WTC11 (cell line): Measurements from ENCODE around the gene FAM181B. TPM values are rescaled to one million over a fixed set of nuclear protein-coding genes. Genes with fewer than 3 reads are reported as not detected.
A peak's percentile ranks its signal among the peaks of the same experiment; 100 is the strongest.

Experiments
- ATAC-seq: fragments of 200-7000 bp; cut with Tn5 transposase; 2 replicates; pipeline ENCODE4 v1.10.0; 2021; ENCODE audit warnings: mild to moderate bottlenecking, moderate library complexity
- CTCF ChIA-PET: fragments of 300-600 bp; sonication (Branson Sonifier 250); formaldehyde crosslinking; loops from one replicate; lab custom pipeline; 2021; ENCODE audit warnings: antibody characterized with exemption; lab: Charles Lee
- POLR2A ChIA-PET: fragments of 350-600 bp; sonication (Branson Sonifier 250); formaldehyde crosslinking; loops from one replicate; lab custom pipeline; 2021; ENCODE audit warnings: antibody characterized with exemption; lab: Charles Lee
- DNase-seq: peaks from one replicate; pipeline ENCODE4 v3.0.0; 2021; ENCODE audit warnings: low spot score
- H3K27ac Mint-ChIP-seq: 2 replicates; pipeline ENCODE4 v1.8.0; 2021; ENCODE audit warnings: mixed read lengths
- H3K27me3 Mint-ChIP-seq: 2 replicates; pipeline ENCODE4 v1.8.0; 2021; ENCODE audit warnings: low read depth, mild to moderate bottlenecking, moderate library complexity, mixed read lengths
- H3K36me3 Mint-ChIP-seq: 2 replicates; pipeline ENCODE4 v1.8.0; 2021; ENCODE audit warnings: mixed read lengths
- H3K4me1 Mint-ChIP-seq: 2 replicates; pipeline ENCODE4 v1.8.0; 2022; ENCODE audit warnings: mixed read lengths
- H3K4me3 Mint-ChIP-seq: 2 replicates; pipeline ENCODE4 v1.8.0; 2021; ENCODE audit warnings: mild to moderate bottlenecking, moderate library complexity, mixed read lengths
- H3K9me3 Mint-ChIP-seq: 2 replicates; pipeline ENCODE4 v1.8.0; 2021; ENCODE audit warnings: mixed read lengths
- CTCF ChIP-seq: fragments of 200-600 bp; IDR thresholded peaks from 2 replicates; pipeline ENCODE4 v1.8.0; 2022; ENCODE audit warnings: antibody characterized with exemption
- FOXP1 ChIP-seq: sonication (generic); formaldehyde crosslinking; IDR thresholded peaks from 2 replicates; pipeline ENCODE4 v1.8.0; 2022; ENCODE audit warnings: missing genetic modification reagents, mild to moderate bottlenecking, moderate library complexity, borderline replicate concordance
- GTF2I ChIP-seq: fragments of 250-450 bp; sonication (Bioruptor Pico); conservative IDR thresholded peaks from 2 replicates; pipeline ENCODE4 v1.4.0; 2021; ENCODE audit warnings: mild to moderate bottlenecking
- MXD4 ChIP-seq: fragments of 250-450 bp; sonication (Bioruptor Pico); IDR thresholded peaks from 2 replicates; pipeline ENCODE4 v1.8.0; 2021; ENCODE audit warnings: mild to moderate bottlenecking, moderate library complexity, borderline replicate concordance
- NFATC4 ChIP-seq: fragments of 250-450 bp; sonication (Bioruptor Pico); IDR thresholded peaks from 2 replicates; pipeline ENCODE4 v1.9.0; 2021; ENCODE audit warnings: mild to moderate bottlenecking
- NFE2L1 ChIP-seq: sonication (generic); formaldehyde crosslinking; IDR thresholded peaks from 2 replicates; pipeline ENCODE4 v1.8.1; 2023; ENCODE audit warnings: missing genetic modification reagents
- NR1H2 ChIP-seq: sonication (generic); formaldehyde crosslinking; IDR thresholded peaks from 2 replicates; pipeline ENCODE4 v1.9.0; 2021; ENCODE audit warnings: mild to moderate bottlenecking, moderate library complexity, missing genetic modification reagents
- SP1 ChIP-seq: sonication (generic); formaldehyde crosslinking; conservative IDR thresholded peaks from 2 replicates; pipeline ENCODE4 v1.8.1; 2022; ENCODE audit warnings: missing genetic modification reagents
- ZNF232 ChIP-seq: sonication (generic); formaldehyde crosslinking; IDR thresholded peaks from 2 replicates; pipeline ENCODE4 v1.8.0; 2022; ENCODE audit warnings: mild to moderate bottlenecking, missing genetic modification reagents
- total RNA-seq: library from RNA; stranded (reverse); gene quantifications from 3 replicates; pipeline ENCODE4 v1.2.3, GENCODE V29; 2021
- TF ChIP-seq, protein P1 (sequence below): sonication (generic); formaldehyde crosslinking; IDR thresholded peaks from 2 replicates; pipeline ENCODE4 v1.8.0; 2022; ENCODE audit warnings: missing genetic modification reagents
- TF ChIP-seq, protein P2 (sequence below): sonication (generic); formaldehyde crosslinking; IDR thresholded peaks from 2 replicates; pipeline ENCODE4 v1.8.1; 2023; ENCODE audit warnings: mild to moderate bottlenecking, missing genetic modification reagents, moderate library complexity
- TF ChIP-seq, protein P3 (sequence below): sonication (generic); formaldehyde crosslinking; IDR thresholded peaks from 2 replicates; pipeline ENCODE4 v1.8.0; 2022; ENCODE audit warnings: mild to moderate bottlenecking, missing genetic modification reagents
- TF ChIP-seq, protein P4 (sequence below): sonication (generic); formaldehyde crosslinking; IDR thresholded peaks from 2 replicates; pipeline ENCODE4 v1.8.1; 2023; ENCODE audit warnings: mild to moderate bottlenecking, moderate library complexity, missing genetic modification reagents
- TF ChIP-seq, protein P5 (sequence below): sonication (generic); formaldehyde crosslinking; IDR thresholded peaks from 2 replicates; pipeline ENCODE4 v1.8.0; 2022; ENCODE audit warnings: mild to moderate bottlenecking, missing genetic modification reagents
- TF ChIP-seq, protein P6 (sequence below): sonication (generic); formaldehyde crosslinking; IDR thresholded peaks from 2 replicates; pipeline ENCODE4 v1.8.1; 2023; ENCODE audit warnings: mild to moderate bottlenecking, missing genetic modification reagents, moderate library complexity

FAM181B gene
- total RNA-seq, 1 experiment from 2014 or later, result 1.1 TPM

- TF ChIP-seq FOXP1 (CRISPR knock-in tag), result no peak
- TF ChIP-seq, all 79 proteins: peak for 0
These were observed 14.8 kb downstream of the FAM181B start (continued) for GRCh38 chr11:82718821-82719220.

GRCh38 chr11:82718307-82718706 lies 15.4 kb downstream of the FAM181B start:
- ChIA-PET CTCF (interaction anchor here (0.5 to 4.8 kb wide), 15 partner anchors 14 to 404 kb away, joined by 3 to 22 read pairs (median 4); partner anchors contain the start of genes FAM181B and PRCP), POLR2A (interaction anchor here (1.0 kb wide), 1 partner anchor 15 kb away, joined by 3 read pairs; no protein-coding TSS in a partner anchor)
- H3K27ac Mint-ChIP-seq, result no peak overlapping the region
- no peaks in the 10 kb centered on the region for H3K36me3 Mint-ChIP-seq
- no peaks in the 10 kb centered on the region for H3K27me3 Mint-ChIP-seq
- TF ChIP-seq SP1 (CRISPR knock-in tag), result no peak
- peak; percentile 55 for TF ChIP-seq CTCF
- TF ChIP-seq ZNF232 (CRISPR knock-in tag), result no peak
- H3K4me1 Mint-ChIP-seq, result peaks cover 3% of the 10 kb centered on the region; the same call in 1 of the 2 replicates
- DNase-seq, result peak; percentile 34
- H3K4me3 Mint-ChIP-seq, result no peak overlapping the region
- no peaks in the 10 kb centered on the region for H3K9me3 Mint-ChIP-seq
- peak; percentile 77 for ATAC-seq

GRCh38 chr11:82714346-82715174 lies 19.1 kb downstream of the FAM181B start:
- Mint-ChIP-seq H3K4me1 (peaks cover 3% of the 10 kb centered on the region; the same call in 1 of the 2 replicates), H3K27ac (no peak overlapping the region), H3K36me3 (no peaks in the 10 kb centered on the region), H3K27me3 (no peaks in the 10 kb centered on the region; the same call in 1 of the 2 replicates), H3K4me3 (no peak overlapping the region), H3K9me3 (no peaks in the 10 kb centered on the region)
- ChIA-PET POLR2A (no interaction called here), CTCF (interaction anchor here (0.8 to 1.8 kb wide), 5 partner anchors 13 to 153 kb away, joined by 3 to 9 read pairs (median 3); no protein-coding TSS in a partner anchor)
- no peak for DNase-seq
- no peak for TF ChIP-seq NFE2L1 (CRISPR knock-in tag)
- TF ChIP-seq, protein P1, sequence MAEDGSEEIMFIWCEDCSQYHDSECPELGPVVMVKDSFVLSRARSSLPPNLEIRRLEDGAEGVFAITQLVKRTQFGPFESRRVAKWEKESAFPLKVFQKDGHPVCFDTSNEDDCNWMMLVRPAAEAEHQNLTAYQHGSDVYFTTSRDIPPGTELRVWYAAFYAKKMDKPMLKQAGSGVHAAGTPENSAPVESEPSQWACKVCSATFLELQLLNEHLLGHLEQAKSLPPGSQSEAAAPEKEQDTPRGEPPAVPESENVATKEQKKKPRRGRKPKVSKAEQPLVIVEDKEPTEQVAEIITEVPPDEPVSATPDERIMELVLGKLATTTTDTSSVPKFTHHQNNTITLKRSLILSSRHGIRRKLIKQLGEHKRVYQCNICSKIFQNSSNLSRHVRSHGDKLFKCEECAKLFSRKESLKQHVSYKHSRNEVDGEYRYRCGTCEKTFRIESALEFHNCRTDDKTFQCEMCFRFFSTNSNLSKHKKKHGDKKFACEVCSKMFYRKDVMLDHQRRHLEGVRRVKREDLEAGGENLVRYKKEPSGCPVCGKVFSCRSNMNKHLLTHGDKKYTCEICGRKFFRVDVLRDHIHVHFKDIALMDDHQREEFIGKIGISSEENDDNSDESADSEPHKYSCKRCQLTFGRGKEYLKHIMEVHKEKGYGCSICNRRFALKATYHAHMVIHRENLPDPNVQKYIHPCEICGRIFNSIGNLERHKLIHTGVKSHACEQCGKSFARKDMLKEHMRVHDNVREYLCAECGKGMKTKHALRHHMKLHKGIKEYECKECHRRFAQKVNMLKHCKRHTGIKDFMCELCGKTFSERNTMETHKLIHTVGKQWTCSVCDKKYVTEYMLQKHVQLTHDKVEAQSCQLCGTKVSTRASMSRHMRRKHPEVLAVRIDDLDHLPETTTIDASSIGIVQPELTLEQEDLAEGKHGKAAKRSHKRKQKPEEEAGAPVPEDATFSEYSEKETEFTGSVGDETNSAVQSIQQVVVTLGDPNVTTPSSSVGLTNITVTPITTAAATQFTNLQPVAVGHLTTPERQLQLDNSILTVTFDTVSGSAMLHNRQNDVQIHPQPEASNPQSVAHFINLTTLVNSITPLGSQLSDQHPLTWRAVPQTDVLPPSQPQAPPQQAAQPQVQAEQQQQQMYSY, result no peak
- TF ChIP-seq NFATC4, result no peak
- TF ChIP-seq, protein P2, sequence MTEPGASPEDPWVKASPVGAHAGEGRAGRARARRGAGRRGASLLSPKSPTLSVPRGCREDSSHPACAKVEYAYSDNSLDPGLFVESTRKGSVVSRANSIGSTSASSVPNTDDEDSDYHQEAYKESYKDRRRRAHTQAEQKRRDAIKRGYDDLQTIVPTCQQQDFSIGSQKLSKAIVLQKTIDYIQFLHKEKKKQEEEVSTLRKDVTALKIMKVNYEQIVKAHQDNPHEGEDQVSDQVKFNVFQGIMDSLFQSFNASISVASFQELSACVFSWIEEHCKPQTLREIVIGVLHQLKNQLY (CRISPR knock-in tag), result no peak
- TF ChIP-seq, protein P3, sequence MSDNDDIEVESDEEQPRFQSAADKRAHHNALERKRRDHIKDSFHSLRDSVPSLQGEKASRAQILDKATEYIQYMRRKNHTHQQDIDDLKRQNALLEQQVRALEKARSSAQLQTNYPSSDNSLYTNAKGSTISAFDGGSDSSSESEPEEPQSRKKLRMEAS (CRISPR knock-in tag), result no peak
- TF ChIP-seq MXD4 (CRISPR knock-in tag), result no peak
- TF ChIP-seq CTCF, result no peak
- TF ChIP-seq, protein P4, sequence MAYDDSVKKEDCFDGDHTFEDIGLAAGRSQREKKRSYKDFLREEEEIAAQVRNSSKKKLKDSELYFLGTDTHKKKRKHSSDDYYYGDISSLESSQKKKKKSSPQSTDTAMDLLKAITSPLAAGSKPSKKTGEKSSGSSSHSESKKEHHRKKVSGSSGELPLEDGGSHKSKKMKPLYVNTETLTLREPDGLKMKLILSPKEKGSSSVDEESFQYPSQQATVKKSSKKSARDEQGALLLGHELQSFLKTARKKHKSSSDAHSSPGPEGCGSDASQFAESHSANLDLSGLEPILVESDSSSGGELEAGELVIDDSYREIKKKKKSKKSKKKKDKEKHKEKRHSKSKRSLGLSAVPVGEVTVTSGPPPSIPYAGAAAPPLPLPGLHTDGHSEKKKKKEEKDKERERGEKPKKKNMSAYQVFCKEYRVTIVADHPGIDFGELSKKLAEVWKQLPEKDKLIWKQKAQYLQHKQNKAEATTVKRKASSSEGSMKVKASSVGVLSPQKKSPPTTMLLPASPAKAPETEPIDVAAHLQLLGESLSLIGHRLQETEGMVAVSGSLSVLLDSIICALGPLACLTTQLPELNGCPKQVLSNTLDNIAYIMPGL (CRISPR knock-in tag), result no peak
- TF ChIP-seq ZNF232 (CRISPR knock-in tag), result no peak
- TF ChIP-seq, protein P5, sequence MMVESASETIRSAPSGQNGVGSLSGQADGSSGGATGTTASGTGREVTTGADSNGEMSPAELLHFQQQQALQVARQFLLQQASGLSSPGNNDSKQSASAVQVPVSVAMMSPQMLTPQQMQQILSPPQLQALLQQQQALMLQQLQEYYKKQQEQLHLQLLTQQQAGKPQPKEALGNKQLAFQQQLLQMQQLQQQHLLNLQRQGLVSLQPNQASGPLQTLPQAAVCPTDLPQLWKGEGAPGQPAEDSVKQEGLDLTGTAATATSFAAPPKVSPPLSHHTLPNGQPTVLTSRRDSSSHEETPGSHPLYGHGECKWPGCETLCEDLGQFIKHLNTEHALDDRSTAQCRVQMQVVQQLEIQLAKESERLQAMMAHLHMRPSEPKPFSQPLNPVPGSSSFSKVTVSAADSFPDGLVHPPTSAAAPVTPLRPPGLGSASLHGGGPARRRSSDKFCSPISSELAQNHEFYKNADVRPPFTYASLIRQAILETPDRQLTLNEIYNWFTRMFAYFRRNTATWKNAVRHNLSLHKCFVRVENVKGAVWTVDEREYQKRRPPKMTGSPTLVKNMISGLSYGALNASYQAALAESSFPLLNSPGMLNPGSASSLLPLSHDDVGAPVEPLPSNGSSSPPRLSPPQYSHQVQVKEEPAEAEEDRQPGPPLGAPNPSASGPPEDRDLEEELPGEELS, result no peak
- no peak for TF ChIP-seq GTF2I (CRISPR knock-in tag)
- TF ChIP-seq NR1H2 (CRISPR knock-in tag), result no peak
- TF ChIP-seq, protein P6, sequence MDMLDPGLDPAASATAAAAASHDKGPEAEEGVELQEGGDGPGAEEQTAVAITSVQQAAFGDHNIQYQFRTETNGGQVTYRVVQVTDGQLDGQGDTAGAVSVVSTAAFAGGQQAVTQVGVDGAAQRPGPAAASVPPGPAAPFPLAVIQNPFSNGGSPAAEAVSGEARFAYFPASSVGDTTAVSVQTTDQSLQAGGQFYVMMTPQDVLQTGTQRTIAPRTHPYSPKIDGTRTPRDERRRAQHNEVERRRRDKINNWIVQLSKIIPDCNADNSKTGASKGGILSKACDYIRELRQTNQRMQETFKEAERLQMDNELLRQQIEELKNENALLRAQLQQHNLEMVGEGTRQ (CRISPR knock-in tag), result no peak
- ATAC-seq, result peak; percentile 31; the same call in 1 of the 2 replicates
